HL-60 (cell line): ENCODE results near the gene CNTNAP5.

Source experiments
- CTCF ChIP-seq: IDR thresholded peaks from one replicate; pipeline ENCODE4 v1.5.1; 2011; ENCODE audit warnings: low read length, control low read depth, inconsistent platforms; ENCODE audit not compliant: insufficient read depth
- GABPA ChIP-seq: IDR thresholded peaks from 2 replicates; pipeline ENCODE4 v1.6.1; 2012; ENCODE audit warnings: low read depth
- POLR2AphosphoS5 ChIP-seq: IDR thresholded peaks from 2 replicates; pipeline ENCODE4 v1.6.1; 2012; ENCODE audit warnings: low read depth

GRCh38 chr2:124136110-124136509, 111.0 kb downstream of the CNTNAP5 start:
- TF ChIP-seq CTCF (no peak), GABPA (no peak), POLR2AphosphoS5 (no peak)
